OCI-LY3 (cell line): ENCODE data around the gene LRTM2.

ENCODE experiments used
- H2AFZ ChIP-seq: fragments of 200-600, 300-600 bp; shearing (Covaris generic); 2 replicates; pipeline ENCODE4 v1.6.0; 2014; ENCODE audit warnings: antibody characterized with exemption, low read depth, low read length
- H3K27ac ChIP-seq: fragments of 200-600, 300-600 bp; sonication (generic); 2 replicates; pipeline ENCODE4 v1.5.1; 2014; ENCODE audit warnings: mild to moderate bottlenecking, low read length, moderate library complexity, mixed read lengths
- H3K27me3 ChIP-seq: fragments of 200-600, 300-600 bp; sonication (generic); 2 replicates; pipeline ENCODE4 v1.6.1; 2014; ENCODE audit warnings: low read depth, low read length, mixed read lengths
- H3K36me3 ChIP-seq: fragments of 200-600, 300-600 bp; sonication (generic); replicated peaks from 2 replicates; pipeline ENCODE3; 2014; ENCODE audit warnings: low read depth, low read length, mixed read lengths
- H3K4me1 ChIP-seq: fragments of 300-600, 200-600 bp; sonication (generic); 2 replicates; pipeline ENCODE4 v1.6.1; 2014; ENCODE audit warnings: low read length, mixed read lengths
- H3K4me2 ChIP-seq: fragments of 200-600, 300-600 bp; sonication (generic); 2 replicates; pipeline ENCODE4 v1.6.1; 2014; ENCODE audit warnings: low read length, mixed read lengths
- H3K4me3 ChIP-seq: fragments of 300-600, 200-600 bp; sonication (generic); 2 replicates; pipeline ENCODE4 v1.5.1; 2014; ENCODE audit warnings: antibody characterized with exemption, mild to moderate bottlenecking, low read length, moderate library complexity
- H3K79me2 ChIP-seq: fragments of 300-600, 200-600 bp; shearing (Covaris generic); 2 replicates; pipeline ENCODE4 v1.6.1; 2014; ENCODE audit warnings: mild to moderate bottlenecking, low read length, mixed read lengths
- H3K9ac ChIP-seq: fragments of 300-600, 200-600 bp; shearing (Covaris generic); 2 replicates; pipeline ENCODE4 v1.6.0; 2014; ENCODE audit warnings: mild to moderate bottlenecking, low read length, moderate library complexity
- H3K9me3 ChIP-seq: fragments of 200-600, 300-600 bp; shearing (Covaris generic); 2 replicates; pipeline ENCODE4 v1.6.1; 2014; ENCODE audit warnings: low read length, mixed read lengths; ENCODE audit not compliant: insufficient read depth
- H4K20me1 ChIP-seq: fragments of 200-600, 300-600 bp; sonication (generic); 2 replicates; pipeline ENCODE4 v1.6.1; 2016; ENCODE audit warnings: low read length, mixed read lengths; ENCODE audit not compliant: insufficient read depth
- EZH2phosphoT487 ChIP-seq: fragments of 200-600 bp; shearing (Covaris generic); IDR thresholded peaks from 2 replicates; pipeline ENCODE4 v1.6.1; 2018; ENCODE audit warnings: antibody characterized with exemption, mixed run types, low read depth
- TF ChIP-seq, protein P1 (sequence below): fragments of 200-600, 300-600 bp; sonication (generic); IDR thresholded peaks from 2 replicates; pipeline ENCODE4 v1.5.1; 2014; ENCODE audit warnings: antibody characterized with exemption, low read length, low read depth

The LRTM2 gene

GRCh38 chr12:1832801-1833595 lies 12.6 kb downstream of the LRTM2 start:
- H3K9me3 ChIP-seq: no peaks in the 10 kb centered on the region
- peaks cover 5% of the 10 kb centered on the region; the same call in 1 of the 2 replicates for H3K27me3 ChIP-seq
- H3K4me2 ChIP-seq: no peak overlapping the region
- no peak overlapping the region for H3K27ac ChIP-seq
- no peak overlapping the region for H3K9ac ChIP-seq
- TF ChIP-seq, protein P1, sequence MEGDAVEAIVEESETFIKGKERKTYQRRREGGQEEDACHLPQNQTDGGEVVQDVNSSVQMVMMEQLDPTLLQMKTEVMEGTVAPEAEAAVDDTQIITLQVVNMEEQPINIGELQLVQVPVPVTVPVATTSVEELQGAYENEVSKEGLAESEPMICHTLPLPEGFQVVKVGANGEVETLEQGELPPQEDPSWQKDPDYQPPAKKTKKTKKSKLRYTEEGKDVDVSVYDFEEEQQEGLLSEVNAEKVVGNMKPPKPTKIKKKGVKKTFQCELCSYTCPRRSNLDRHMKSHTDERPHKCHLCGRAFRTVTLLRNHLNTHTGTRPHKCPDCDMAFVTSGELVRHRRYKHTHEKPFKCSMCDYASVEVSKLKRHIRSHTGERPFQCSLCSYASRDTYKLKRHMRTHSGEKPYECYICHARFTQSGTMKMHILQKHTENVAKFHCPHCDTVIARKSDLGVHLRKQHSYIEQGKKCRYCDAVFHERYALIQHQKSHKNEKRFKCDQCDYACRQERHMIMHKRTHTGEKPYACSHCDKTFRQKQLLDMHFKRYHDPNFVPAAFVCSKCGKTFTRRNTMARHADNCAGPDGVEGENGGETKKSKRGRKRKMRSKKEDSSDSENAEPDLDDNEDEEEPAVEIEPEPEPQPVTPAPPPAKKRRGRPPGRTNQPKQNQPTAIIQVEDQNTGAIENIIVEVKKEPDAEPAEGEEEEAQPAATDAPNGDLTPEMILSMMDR: no peak
- no peak for TF ChIP-seq EZH2phosphoT487
- no peaks in the 10 kb centered on the region for H3K4me1 ChIP-seq
- H3K36me3 ChIP-seq: no peaks in the 10 kb centered on the region
- no peaks in the 10 kb centered on the region for H3K79me2 ChIP-seq
- H2AFZ ChIP-seq: no peak overlapping the region
- H4K20me1 ChIP-seq: no peaks in the 10 kb centered on the region
- no peak overlapping the region for H3K4me3 ChIP-seq

DNA sequence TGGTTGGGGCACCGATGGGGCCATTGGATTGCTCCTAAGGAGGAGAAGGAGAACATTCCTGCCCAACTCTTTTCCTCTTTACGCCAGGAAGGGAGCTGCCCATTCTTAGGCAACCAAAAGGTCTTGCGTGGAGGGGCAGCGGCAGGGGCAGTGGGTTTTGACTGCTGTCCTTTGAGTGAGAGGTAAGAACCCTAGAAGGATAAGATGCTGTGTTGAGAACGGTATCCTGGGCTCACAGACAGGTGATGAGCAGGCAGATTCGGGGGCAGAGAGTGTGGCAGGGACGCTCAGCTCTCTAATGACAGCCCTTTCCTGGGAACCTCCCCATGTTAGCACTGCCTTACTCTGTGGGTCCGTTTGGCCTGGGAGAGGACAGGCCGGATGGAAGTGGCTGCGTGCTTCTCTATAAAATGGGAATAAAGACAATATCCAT lies 13.2 kb downstream of the LRTM2 start:
- Histone ChIP-seq H4K20me1 (no peaks in the 10 kb centered on the region), H3K79me2 (no peaks in the 10 kb centered on the region), H3K27ac (no peak overlapping the region), H2AFZ (no peak overlapping the region), H3K4me1 (no peaks in the 10 kb centered on the region), H3K9ac (no peak overlapping the region), H3K4me3 (no peak overlapping the region), H3K9me3 (no peaks in the 10 kb centered on the region), H3K27me3 (peaks cover 5% of the 10 kb centered on the region; the same call in 1 of the 2 replicates), H3K36me3 (no peaks in the 10 kb centered on the region), H3K4me2 (no peak overlapping the region)
- TF ChIP-seq, protein P1: no peak
- TF ChIP-seq EZH2phosphoT487: no peak

- Histone ChIP-seq H4K20me1 (no peaks in the 10 kb centered on the region), H3K27me3 (peaks cover 5% of the 10 kb centered on the region), H2AFZ (no peak overlapping the region), H3K9ac (no peak overlapping the region), H3K79me2 (no peaks in the 10 kb centered on the region), H3K4me3 (no peak overlapping the region), H3K4me1 (no peaks in the 10 kb centered on the region), H3K4me2 (no peak overlapping the region), H3K27ac (no peak overlapping the region), H3K9me3 (no peaks in the 10 kb centered on the region), H3K36me3 (no peaks in the 10 kb centered on the region)
- no peak for TF ChIP-seq EZH2phosphoT487
- TF ChIP-seq, protein P1: no peak
Measured at GRCh38 chr12:1834186-1834925, 14.0 kb downstream of the LRTM2 start.
